Neutrophil (primary cell): ENCODE measurements around the gene KIF1B.
"Not testable (repeated sequence)": the region's sequence is repeated elsewhere in the genome, so short reads cannot be mapped to it uniquely, and the experiment has no call there.

ENCODE experiments used
- H3K27ac ChIP-seq: fragments of 200-600 bp; sonication (generic); 2 replicates; pipeline ENCODE4 v1.5.1; 2016; ENCODE audit warnings: mild to moderate bottlenecking, moderate library complexity
- H3K27me3 ChIP-seq: fragments of 200-600 bp; sonication (generic); 2 replicates; pipeline ENCODE4 v1.6.0; 2016; ENCODE audit warnings: mild to moderate bottlenecking
- H3K36me3 ChIP-seq: fragments of 200-600 bp; sonication (generic); 2 replicates; pipeline ENCODE4 v1.5.1; 2017
- H3K4me1 ChIP-seq, 2 experiments: fragments of 200-600 bp in 1 of 2; sonication (generic) in 1 of 2; 1 replicate in 1 of 2; 2 replicates in 1 of 2; pipeline versions ENCODE4 v1.5.1 to v1.6.1; 2013 to 2016; ENCODE audit warnings: low read depth in 1 of 2, low read length in 1 of 2, mild to moderate bottlenecking in 1 of 2, moderate library complexity in 1 of 2; ENCODE audit not compliant: control insufficient read depth in 1 of 2, insufficient read depth in 1 of 2
- H3K4me3 ChIP-seq, 2 experiments: fragments of 200-600 bp in 1 of 2; sonication (generic) in 1 of 2; 1 replicate in 1 of 2; 2 replicates in 1 of 2; pipeline ENCODE4 v1.5.1; 2013 to 2016; ENCODE audit warnings: low read depth in 1 of 2, low read length in 1 of 2, mild to moderate bottlenecking in 1 of 2, moderate library complexity in 1 of 2
- H3K9me3 ChIP-seq: fragments of 200-600 bp; sonication (generic); 2 replicates; pipeline ENCODE4 v1.5.1; 2016
- TF ChIP-seq, protein P1 (sequence below): fragments of 200-600 bp; sonication (generic); IDR thresholded peaks from 2 replicates; pipeline ENCODE4 v1.5.1; 2016; ENCODE audit warnings: antibody characterized with exemption

The KIF1B gene

GRCh38 chr1:10242811-10243210 is 32.4 kb downstream of the KIF1B start:
- TF ChIP-seq, protein P1, sequence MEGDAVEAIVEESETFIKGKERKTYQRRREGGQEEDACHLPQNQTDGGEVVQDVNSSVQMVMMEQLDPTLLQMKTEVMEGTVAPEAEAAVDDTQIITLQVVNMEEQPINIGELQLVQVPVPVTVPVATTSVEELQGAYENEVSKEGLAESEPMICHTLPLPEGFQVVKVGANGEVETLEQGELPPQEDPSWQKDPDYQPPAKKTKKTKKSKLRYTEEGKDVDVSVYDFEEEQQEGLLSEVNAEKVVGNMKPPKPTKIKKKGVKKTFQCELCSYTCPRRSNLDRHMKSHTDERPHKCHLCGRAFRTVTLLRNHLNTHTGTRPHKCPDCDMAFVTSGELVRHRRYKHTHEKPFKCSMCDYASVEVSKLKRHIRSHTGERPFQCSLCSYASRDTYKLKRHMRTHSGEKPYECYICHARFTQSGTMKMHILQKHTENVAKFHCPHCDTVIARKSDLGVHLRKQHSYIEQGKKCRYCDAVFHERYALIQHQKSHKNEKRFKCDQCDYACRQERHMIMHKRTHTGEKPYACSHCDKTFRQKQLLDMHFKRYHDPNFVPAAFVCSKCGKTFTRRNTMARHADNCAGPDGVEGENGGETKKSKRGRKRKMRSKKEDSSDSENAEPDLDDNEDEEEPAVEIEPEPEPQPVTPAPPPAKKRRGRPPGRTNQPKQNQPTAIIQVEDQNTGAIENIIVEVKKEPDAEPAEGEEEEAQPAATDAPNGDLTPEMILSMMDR, result no peak
- H3K4me3 ChIP-seq, result peak overlapping the region; percentile 29 to 39
- no peaks in the 10 kb centered on the region for H3K27me3 ChIP-seq
- H3K4me1 ChIP-seq, result peaks cover 64 to 78% of the 10 kb centered on the region in 2 experiments
- peak overlapping the region; percentile 86 for H3K27ac ChIP-seq
- no peaks in the 10 kb centered on the region for H3K36me3 ChIP-seq
- H3K9me3 ChIP-seq, result no peaks in the 10 kb centered on the region

- Histone ChIP-seq H3K27me3 (no peaks in the 10 kb centered on the region), H3K27ac (peak overlapping the region; percentile 38), H3K36me3 (no peaks in the 10 kb centered on the region), H3K4me3 (no peak overlapping the region), H3K4me1 (peaks cover 72% of the 10 kb centered on the region in 2 experiments), H3K9me3 (no peaks in the 10 kb centered on the region)
- TF ChIP-seq, protein P1, result no peak
Measured at GRCh38 chr1:10245674-10246073, 35.3 kb downstream of the KIF1B start.

DNA sequence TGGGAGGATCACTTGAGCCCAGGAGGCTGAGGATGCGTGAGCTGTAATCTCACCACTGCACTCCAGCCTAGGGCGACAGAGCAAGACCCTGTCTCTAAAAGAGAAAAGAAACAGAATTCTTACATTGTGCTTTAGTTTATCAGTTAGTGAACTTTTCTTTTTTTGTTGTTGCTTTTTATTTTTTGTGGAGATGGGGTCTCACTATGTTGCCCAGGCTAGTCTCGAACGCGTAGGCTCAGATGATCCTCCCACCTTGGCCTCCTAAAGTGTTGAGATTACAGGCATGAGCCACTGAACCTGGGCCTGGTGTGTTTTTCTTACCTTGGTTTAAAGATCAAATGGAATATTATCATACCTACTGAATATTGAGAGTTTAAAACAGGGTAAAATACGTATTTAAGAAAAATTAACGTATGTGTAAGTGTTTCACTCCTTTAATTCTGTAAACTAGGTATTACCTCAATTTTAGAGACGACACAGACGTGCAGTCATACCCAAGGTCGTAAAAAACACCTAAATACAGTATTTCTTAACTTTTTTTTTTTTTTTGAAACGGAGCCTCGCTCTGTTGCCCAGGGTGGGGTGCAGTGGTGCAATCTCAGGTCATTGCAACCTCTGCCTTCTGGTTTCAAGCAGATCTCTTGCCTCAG is 39.6 kb downstream of the KIF1B start:
- Histone ChIP-seq H3K27me3 (no peaks in the 10 kb centered on the region), H3K9me3 (no peaks in the 10 kb centered on the region), H3K36me3 (no peaks in the 10 kb centered on the region), H3K4me3 (no peak overlapping the region), H3K4me1 (peaks cover 56 to 64% of the 10 kb centered on the region in 2 experiments), H3K27ac (peak overlapping the region; percentile 62)
- TF ChIP-seq, protein P1, result no peak

DNA sequence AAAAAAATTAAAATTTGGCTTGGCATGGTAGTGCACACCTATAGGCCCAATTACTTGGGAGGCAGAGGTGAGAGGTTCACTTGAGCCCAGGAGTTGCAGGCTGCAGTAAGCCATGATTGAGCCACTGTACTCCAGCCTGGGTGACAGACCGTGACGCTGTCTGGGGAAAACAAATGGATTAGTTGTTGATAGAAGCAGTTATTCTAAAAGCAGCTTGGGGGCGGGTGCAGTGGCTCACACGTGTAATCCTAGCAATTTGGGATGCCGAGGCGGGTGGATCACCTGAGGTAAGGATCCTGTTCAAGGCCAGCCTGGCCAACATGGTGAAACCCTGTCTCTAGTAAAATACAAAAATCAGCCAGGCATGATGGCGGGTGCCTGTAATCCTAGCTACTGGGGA is 40.3 kb downstream of the KIF1B start:
- Histone ChIP-seq H3K4me1 (peaks cover 48 to 56% of the 10 kb centered on the region in 2 experiments), H3K27ac (peak overlapping the region; percentile 62), H3K27me3 (no peaks in the 10 kb centered on the region), H3K9me3 (no peaks in the 10 kb centered on the region), H3K4me3 (no peak overlapping the region), H3K36me3 (no peaks in the 10 kb centered on the region)
- TF ChIP-seq, protein P1, result no peak

GRCh38 chr1:10251325-10252108 is 41.1 kb downstream of the KIF1B start:
- H3K4me3 ChIP-seq, result not testable (repeated sequence)

GRCh38 chr1:10252508-10252907 is 42.1 kb downstream of the KIF1B start:
- H3K36me3 ChIP-seq, result peaks cover 13% of the 10 kb centered on the region
- peaks cover 40 to 44% of the 10 kb centered on the region in 2 experiments for H3K4me1 ChIP-seq
- no peaks in the 10 kb centered on the region for H3K27me3 ChIP-seq
- no peak overlapping the region for H3K27ac ChIP-seq
- TF ChIP-seq, protein P1, result no peak
- H3K9me3 ChIP-seq, result no peaks in the 10 kb centered on the region
- no peak overlapping the region for H3K4me3 ChIP-seq

More at GRCh38 chr1:10251325-10252108, 41.1 kb downstream of the KIF1B start:
- H3K36me3 ChIP-seq, H3K27me3 ChIP-seq, H3K9me3 ChIP-seq: not testable (repeated sequence)
- Histone ChIP-seq H3K27ac (peak overlapping the region; percentile 62), H3K4me1 (peaks cover 44 to 48% of the 10 kb centered on the region in 2 experiments)
